ENCODE data around the gene UVRAG. TPM values are rescaled to one million over a fixed set of nuclear protein-coding genes. Genes with fewer than 3 reads are reported as not detected.

The UVRAG gene
- total RNA-seq, result 24.3 TPM

- peak; percentile 99 for DNase-seq (ENCODE audit: low spot score)
Observed at GRCh38 chr11:75814677-75815344, at the start of gene UVRAG. Gene UVRAG (plus strand): TSS chr11:75815210. CDS start chr11:75815408, 198 bp downstream.

GRCh38 chr11:75766443-75767227 lies 48.4 kb upstream of the UVRAG start:
- DNase-seq (ENCODE audit: low spot score), result no peak

GRCh38 chr11:75767228-75767572 lies 47.8 kb upstream of the UVRAG start:
- no peak for DNase-seq (ENCODE audit: low spot score)

GRCh38 chr11:75767793-75768111 lies 47.3 kb upstream of the UVRAG start:
- no peak for DNase-seq (ENCODE audit: low spot score)

GRCh38 chr11:75768112-75768908 lies 46.7 kb upstream of the UVRAG start, which contains the start of gene DGAT2:
Gene DGAT2 (plus strand): TSS chr11:75768778. CDS start chr11:75768992, 214 bp downstream.
- DNase-seq (ENCODE audit: low spot score), result peak; percentile 65

- DNase-seq (ENCODE audit: low spot score), result no peak
Observed at GRCh38 chr11:75768909-75769771, 45.9 kb upstream of the UVRAG start.

GRCh38 chr11:75770102-75770501 lies 44.9 kb upstream of the UVRAG start:
- DNase-seq (ENCODE audit: low spot score), result no peak

GRCh38 chr11:75771646-75772410 lies 43.2 kb upstream of the UVRAG start:
- no peak for DNase-seq (ENCODE audit: low spot score)

GRCh38 chr11:75773595-75774353 lies 41.2 kb upstream of the UVRAG start:
- DNase-seq (ENCODE audit: low spot score), result no peak

- no peak for DNase-seq (ENCODE audit: low spot score)
Observed at GRCh38 chr11:75775056-75775455, 40.0 kb upstream of the UVRAG start.

GRCh38 chr11:75776546-75776945 lies 38.5 kb upstream of the UVRAG start:
- DNase-seq (ENCODE audit: low spot score), result no peak

- DNase-seq (ENCODE audit: low spot score), result no peak
Observed at GRCh38 chr11:75777461-75778110, 37.4 kb upstream of the UVRAG start.

GRCh38 chr11:75778962-75779361 lies 36.0 kb upstream of the UVRAG start:
- no peak for DNase-seq (ENCODE audit: low spot score)

- no peak for DNase-seq (ENCODE audit: low spot score)
Observed at GRCh38 chr11:75779960-75780359, 35.0 kb upstream of the UVRAG start.

- DNase-seq (ENCODE audit: low spot score), result no peak
Observed at GRCh38 chr11:75780888-75781287, 34.1 kb upstream of the UVRAG start.

GRCh38 chr11:75781296-75781695 lies 33.7 kb upstream of the UVRAG start:
- DNase-seq (ENCODE audit: low spot score), result no peak

- DNase-seq (ENCODE audit: low spot score), result no peak
Observed at GRCh38 chr11:75781831-75782230, 33.2 kb upstream of the UVRAG start.

- DNase-seq (ENCODE audit: low spot score), result no peak
Observed at GRCh38 chr11:75782540-75783263, 32.3 kb upstream of the UVRAG start.
